K562 (cell line): ENCODE measurements around the gene PLXDC2. TPM values are rescaled to one million over a fixed set of nuclear protein-coding genes. Genes with fewer than 3 reads are reported as not detected.

Source experiments
- ATAC-seq: fragments of 200-7000 bp; cut with Tn5 transposase; 3 replicates; pipeline ENCODE4 v1.9.1; 2020; ENCODE audit warnings: moderate library complexity
- BruUV-seq: library from RNA; stranded (reverse); fragments of 400-500 nt; replicated peaks from 2 replicates; lab custom pipeline; 2021; lab: Mats Ljungman, UMichigan
- CTCF ChIA-PET: fragments of 300-600 bp; formaldehyde crosslinking; extraction: SDS; loops from one replicate; lab custom pipeline; 2021; ENCODE audit warnings: low intra/inter-chr PET ratio; lab: Yijun Ruan, JAX
- POLR2A ChIA-PET: fragments of 300-600, 350-650 bp; sonication (Branson Sonifier 250); formaldehyde crosslinking; extraction: SDS; loops from one replicate; lab custom pipeline; 2021; ENCODE audit warnings: antibody characterized with exemption, inconsistent platforms; lab: Yijun Ruan, JAX
- DNase-seq, 4 experiments: peaks; one replicate each; pipeline versions ENCODE4 v3.0.0 to v3.0.0-alpha.2; 2011 to 2018; ENCODE audit warnings: low spot score in 3 of 4, mixed read lengths in 3 of 4; ENCODE audit errors: extremely low read depth in 1 of 4
- FAIRE-seq: peaks from 2 replicates; lab custom pipeline; 2011; peaks lifted over from hg19 to GRCh38; lab: Jason Lieb, UNC
- H2AFZ ChIP-seq: 2 replicates; pipeline ENCODE4 v1.6.0; 2011; ENCODE audit warnings: low read depth, low read length, control low read depth, inconsistent platforms
- H3K27ac ChIP-seq: fragments of 200-600 bp; 3 replicates; pipeline ENCODE4 v1.8.0; 2011; ENCODE audit warnings: low read depth, mild to moderate bottlenecking, control low read depth, inconsistent platforms, low read length, moderate library complexity, mixed read lengths; ENCODE audit errors: extremely low read depth
- H3K27me3 ChIP-seq, 2 experiments: fragments of 300-600 bp in 1 of 2; 2 replicates in 1 of 2; 3 replicates in 1 of 2; pipeline versions ENCODE4 v1.6.0 to v1.8.0; 2011; ENCODE audit warnings: inconsistent platforms in 2 of 2, low read length in 2 of 2, mild to moderate bottlenecking in 1 of 2, mixed read lengths in 1 of 2, moderate library complexity in 1 of 2; ENCODE audit not compliant: control insufficient read depth in 2 of 2, insufficient read depth in 2 of 2
- H3K36me3 ChIP-seq: fragments of 300-600 bp; 3 replicates; pipeline ENCODE4 v1.8.0; 2011; ENCODE audit warnings: mild to moderate bottlenecking, low read length, inconsistent platforms; ENCODE audit not compliant: control insufficient read depth, insufficient read depth
- H3K4me1 ChIP-seq, 2 experiments: fragments of 200-600 bp in 1 of 2; replicated peaks in 1 of 2; 2 replicates in 1 of 2; 3 replicates in 1 of 2; pipeline versions ENCODE4 v1.5.1 to v1.8.0; 2011; ENCODE audit warnings: inconsistent platforms in 2 of 2, low read length in 2 of 2, mild to moderate bottlenecking in 1 of 2, mixed read lengths in 1 of 2, moderate library complexity in 1 of 2; ENCODE audit not compliant: control insufficient read depth in 2 of 2, insufficient read depth in 2 of 2
- H3K4me2 ChIP-seq: 2 replicates; pipeline ENCODE4 v1.6.1; 2011; ENCODE audit warnings: low read length, control low read depth, inconsistent platforms, mixed read lengths; ENCODE audit not compliant: insufficient read depth
- H3K4me3 ChIP-seq: fragments of 200-600 bp; sonication (generic), shearing (Covaris generic); 2 replicates; pipeline ENCODE4 v1.5.1; 2016; ENCODE audit warnings: control low read depth, inconsistent platforms
- H3K79me2 ChIP-seq: fragments of 200-600 bp; 3 replicates; pipeline ENCODE4 v1.8.0; 2011; ENCODE audit warnings: low read length, inconsistent platforms; ENCODE audit not compliant: control insufficient read depth, insufficient read depth
- H3K9ac ChIP-seq, 2 experiments: 2 replicates each; pipeline versions ENCODE4 v1.6.0 to v1.6.1; 2011; ENCODE audit warnings: low read depth in 2 of 2, low read length in 2 of 2, control low read depth in 1 of 2, inconsistent platforms in 1 of 2, mild to moderate bottlenecking in 1 of 2, mixed read lengths in 1 of 2; ENCODE audit not compliant: insufficient read depth in 1 of 2
- H3K9me1 ChIP-seq: one replicate; pipeline ENCODE4 v1.6.0; 2011; ENCODE audit warnings: inconsistent platforms, mild to moderate bottlenecking, low read length, moderate library complexity; ENCODE audit not compliant: control insufficient read depth, insufficient read depth
- H3K9me3 ChIP-seq: replicated peaks from 2 replicates; pipeline ENCODE4 v1.5.1; 2011; ENCODE audit warnings: low read depth, low read length, inconsistent platforms; ENCODE audit not compliant: control insufficient read depth, insufficient read depth
- H4K20me1 ChIP-seq: replicated peaks from 2 replicates; pipeline ENCODE4 v1.6.1; 2011; ENCODE audit warnings: low read length, inconsistent platforms, mixed read lengths; ENCODE audit not compliant: control insufficient read depth, insufficient read depth
- EHMT2 ChIP-seq: fragments of 450-650 bp; IDR thresholded peaks from 2 replicates; pipeline ENCODE4 v1.6.1; 2018; ENCODE audit warnings: antibody characterized with exemption
- HLTF ChIP-seq: fragments of 450-650 bp; IDR thresholded peaks from 2 replicates; pipeline ENCODE4 v1.6.1; 2016
- HNRNPUL1 ChIP-seq: fragments of 200-400 bp; formaldehyde crosslinking; IDR thresholded peaks from 2 replicates; pipeline ENCODE4 v1.6.1; 2017; ENCODE audit warnings: low read length
- MIER1 ChIP-seq: fragments of 450-650 bp; IDR thresholded peaks from 2 replicates; pipeline ENCODE4 v1.6.1; 2016; ENCODE audit warnings: antibody characterized with exemption, mild to moderate bottlenecking, low read depth
- PHF8 ChIP-seq: fragments of 200-600 bp; sonication (generic); IDR thresholded peaks from 2 replicates; pipeline ENCODE4 v1.6.1; 2012; ENCODE audit warnings: mixed run types, mild to moderate bottlenecking, inconsistent platforms, low read length, moderate library complexity, borderline replicate concordance
- PYGO2 ChIP-seq: fragments of 450-650 bp; IDR thresholded peaks from 2 replicates; pipeline ENCODE4 v1.6.1; 2016; ENCODE audit warnings: mild to moderate bottlenecking, missing genetic modification characterization, moderate library complexity, missing compliant biosample characterization
- RBM15 ChIP-seq: fragments of 200-400 bp; formaldehyde crosslinking; IDR thresholded peaks from 2 replicates; pipeline ENCODE4 v1.6.1; 2018; ENCODE audit warnings: mild to moderate bottlenecking, low read length, moderate library complexity; ENCODE audit not compliant: insufficient read depth
- RHOXF2B ChIP-seq: fragments of 250-450 bp; sonication (Bioruptor Pico); conservative IDR thresholded peaks from 2 replicates; pipeline ENCODE4 v1.5.1; 2021
- SMAD2 ChIP-seq: fragments of 150-350 bp; IDR thresholded peaks from 2 replicates; pipeline ENCODE4 v1.6.1; 2014; ENCODE audit warnings: low read depth, mild to moderate bottlenecking, low read length
- SRSF9 ChIP-seq: fragments of 200-400 bp; formaldehyde crosslinking; IDR thresholded peaks from 2 replicates; pipeline ENCODE4 v1.6.1; 2017; ENCODE audit warnings: low read depth, low read length, borderline replicate concordance
- ZBTB8A ChIP-seq: fragments of 450-650 bp; IDR thresholded peaks from 2 replicates; pipeline ENCODE4 v1.6.1; 2018; ENCODE audit warnings: mild to moderate bottlenecking, moderate library complexity; ENCODE audit not compliant: partially characterized antibody
- ZNF280B ChIP-seq: fragments of 250-450 bp; sonication (Bioruptor Pico); IDR thresholded peaks from 2 replicates; pipeline ENCODE4 v1.5.1; 2021; ENCODE audit warnings: mild to moderate bottlenecking
- ZNF347 ChIP-seq: fragments of 450-650 bp; formaldehyde crosslinking; IDR thresholded peaks from 2 replicates; pipeline ENCODE4 v1.4.0; 2020; ENCODE audit warnings: low read depth, mild to moderate bottlenecking, moderate library complexity
- ZNF436 ChIP-seq: fragments of 250-450, 450-650 bp; sonication (Bioruptor Pico); formaldehyde crosslinking; IDR thresholded peaks from 2 replicates; pipeline ENCODE4 v1.7.0; 2020; ENCODE audit warnings: mild to moderate bottlenecking
- ZNF507 ChIP-seq: conservative IDR thresholded peaks from 2 replicates; pipeline ENCODE4 v1.6.1; 2017; ENCODE audit warnings: missing genetic modification characterization, missing compliant biosample characterization
- ZNF551 ChIP-seq: fragments of 250-450 bp; sonication (Bioruptor Pico); IDR thresholded peaks from 2 replicates; pipeline ENCODE4 v1.5.0; 2021; ENCODE audit warnings: mild to moderate bottlenecking, moderate library complexity
- WGBS: fragments of 100-300 bp; shearing (Covaris generic); methylation state at CpG from one replicate; pipeline ENCODE4 v1.1.6; 2016; ENCODE audit warnings: low coverage, mixed read lengths; ENCODE audit not compliant: insufficient coverage; ENCODE audit errors: missing lambda C conversion rate; 5-methylcytosine and 5-hydroxymethylcytosine counted together
- in situ Hi-C: fragments of 300-500 bp; cut with MboI; formaldehyde crosslinking; loops from 4 replicates; pipeline ENCODE4 v1.15.0; 2018; ENCODE audit warnings: inconsistent platforms, mixed read lengths
- intact Hi-C: fragments of 100-400 bp; cut with micrococcal nuclease; formaldehyde crosslinking; loops from 2 replicates; pipeline ENCODE4 v1.14.2; 2022
- polyA plus RNA-seq, 8 experiments: library from polyadenylated mRNA; depleted of rRNA in 4 of 8; stranded (reverse) in 5 of 8; unstranded in 3 of 8; fragments of >200 nt; fragmentation: Nextera tagmentation in 2 of 8; fragmentation: Illumina TruSeq in 1 of 8; extraction: Ambion mirVana in 2 of 8; extraction: Trizol in 1 of 8; gene quantifications; 2 replicates each; pipeline versions ENCODE4 v1.2.1 to v1.2.3, GENCODE V29; 2011 to 2014; ENCODE audit warnings: inconsistent platforms in 1 of 8, missing spikeins in 1 of 8
- total RNA-seq, 7 experiments: library from RNA; depleted of rRNA in 6 of 7; stranded (reverse); fragments of >200 nt in 6 of 7; fragmentation: Illumina TruSeq in 2 of 7; extraction: Trizol in 2 of 7; gene quantifications; 2 replicates each; pipeline versions ENCODE4 v1.2.1 to v1.2.3, GENCODE V29; 2011 to 2021; ENCODE audit warnings: low replicate concordance in 1 of 7
- TF ChIP-seq, protein P1 (sequence below): fragments of 450-650 bp; formaldehyde crosslinking; conservative IDR thresholded peaks from 2 replicates; pipeline ENCODE4 v1.4.0; 2022; ENCODE audit warnings: mild to moderate bottlenecking, missing genetic modification characterization

Gene PLXDC2
- total and polyA plus RNA-seq, 9 of the 15 experiments (the other 6 are each of a cell fraction or from before 2014, with no cell fraction given): 0.01 to 0.33 (median 0.10) TPM; not detected in 3

- TF ChIP-seq EHMT2 (no peak), ZBTB8A (no peak), HNRNPUL1 (no peak)
- TF ChIP-seq, protein P1, sequence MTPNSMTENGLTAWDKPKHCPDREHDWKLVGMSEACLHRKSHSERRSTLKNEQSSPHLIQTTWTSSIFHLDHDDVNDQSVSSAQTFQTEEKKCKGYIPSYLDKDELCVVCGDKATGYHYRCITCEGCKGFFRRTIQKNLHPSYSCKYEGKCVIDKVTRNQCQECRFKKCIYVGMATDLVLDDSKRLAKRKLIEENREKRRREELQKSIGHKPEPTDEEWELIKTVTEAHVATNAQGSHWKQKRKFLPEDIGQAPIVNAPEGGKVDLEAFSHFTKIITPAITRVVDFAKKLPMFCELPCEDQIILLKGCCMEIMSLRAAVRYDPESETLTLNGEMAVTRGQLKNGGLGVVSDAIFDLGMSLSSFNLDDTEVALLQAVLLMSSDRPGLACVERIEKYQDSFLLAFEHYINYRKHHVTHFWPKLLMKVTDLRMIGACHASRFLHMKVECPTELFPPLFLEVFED: no peak
These were observed 341.1 kb downstream of the PLXDC2 start (continued) for GRCh38 chr10:20157314-20157713.

- H3K4me3 ChIP-seq: no peak overlapping the region
- FAIRE-seq: no peak
- no peak overlapping the region for H3K27ac ChIP-seq
- no peak for ATAC-seq
- H3K27me3 ChIP-seq: no peaks in the 10 kb centered on the region
- H3K4me2 ChIP-seq: no peak overlapping the region
- H3K36me3 ChIP-seq: no peaks in the 10 kb centered on the region
- BruUV-seq: no TSS peak
- H4K20me1 ChIP-seq: no peaks in the 10 kb centered on the region
- POLR2A ChIA-PET: no interaction called here
- no peaks in the 10 kb centered on the region for H3K4me1 ChIP-seq
- CTCF ChIA-PET: no interaction called here
- H2AFZ ChIP-seq: no peak overlapping the region
- H3K9ac ChIP-seq: no peak overlapping the region
- H3K9me1 ChIP-seq: no peaks in the 10 kb centered on the region
- DNase-seq: no peak
- TF ChIP-seq ZNF507 (tag): no peak
- TF ChIP-seq ZNF436: no peak
- TF ChIP-seq PYGO2 (tag): no peak
- TF ChIP-seq SRSF9: no peak
- no peak for TF ChIP-seq RBM15
- no peak for TF ChIP-seq ZNF347
- TF ChIP-seq RHOXF2B: no peak
- no peak for TF ChIP-seq ZNF551 (CRISPR knock-in tag)
- no peak for TF ChIP-seq HLTF
- TF ChIP-seq ZNF280B: no peak
- no peak for TF ChIP-seq MIER1
- no peak for TF ChIP-seq PHF8
- no peak for TF ChIP-seq SMAD2
- 1% methylated on average over 4 of the region's 4 CpGs for WGBS
- H3K9me3 ChIP-seq: no peaks in the 10 kb centered on the region
- in situ Hi-C loops (no loop called here), intact Hi-C loops (no loop called here)
- no peaks in the 10 kb centered on the region for H3K79me2 ChIP-seq
These were observed 341.9 kb downstream of the PLXDC2 start for GRCh38 chr10:20158086-20158485.
